HG02885 (cell line): ENCODE results near the gene PRTFDC1.

Experiments
- ATAC-seq: cut with Tn5 transposase; IDR thresholded peaks from one replicate; pipeline ENCODE4 v1.9.1; 2021; ENCODE audit warnings: mild to moderate bottlenecking; ENCODE audit not compliant: unreplicated experiment, poor library complexity

The PRTFDC1 gene

DNA sequence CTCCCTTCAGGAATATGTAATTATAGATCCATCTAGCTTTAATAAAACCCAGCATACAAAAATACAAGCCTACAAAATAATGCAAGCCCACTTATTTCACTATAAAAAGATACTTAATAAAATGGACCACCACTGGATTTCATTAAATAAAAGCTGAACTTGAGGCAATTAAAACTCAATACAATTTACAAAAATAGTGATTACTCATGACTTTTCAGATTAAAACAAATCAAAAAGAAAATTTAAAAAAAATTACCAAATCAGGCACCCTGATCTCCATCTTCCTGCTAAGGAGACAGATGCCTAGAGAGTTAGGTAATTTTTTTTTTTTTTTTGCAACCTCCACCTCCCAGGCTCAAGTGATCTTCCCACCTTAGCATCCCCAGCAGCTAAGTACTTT lies 41.8 kb downstream of the PRTFDC1 start:
- ATAC-seq: no peak

DNA sequence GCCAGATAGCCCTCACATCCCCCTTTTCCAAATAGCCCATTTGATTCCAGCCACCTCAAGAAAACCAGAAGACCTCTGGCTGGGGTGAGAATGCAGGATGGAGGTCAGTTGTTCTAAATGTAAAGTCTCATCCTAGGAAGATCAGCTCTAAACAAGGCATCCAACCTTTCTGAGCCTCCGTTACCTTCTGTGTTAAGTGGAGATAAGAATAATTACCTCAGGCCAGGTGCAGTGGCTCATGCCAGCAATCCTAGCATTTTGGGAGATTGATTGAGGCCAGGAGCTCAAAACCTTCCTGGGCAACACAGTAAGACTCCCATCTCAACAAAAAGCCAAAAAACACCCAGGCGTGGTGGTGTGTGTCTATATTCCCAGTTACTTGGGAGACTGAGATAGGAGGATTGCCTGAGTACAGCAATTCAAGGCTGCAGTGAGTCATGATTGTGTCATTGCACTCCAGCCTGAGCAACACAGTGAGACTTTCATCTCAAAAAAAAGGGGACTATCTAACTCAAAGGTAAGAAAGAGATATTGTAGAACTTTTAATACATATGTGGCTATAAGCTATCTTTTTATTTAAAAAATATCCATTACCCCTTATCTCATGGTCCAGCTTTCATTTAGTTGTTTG lies 43.5 kb downstream of the PRTFDC1 start:
- no peak for ATAC-seq

DNA sequence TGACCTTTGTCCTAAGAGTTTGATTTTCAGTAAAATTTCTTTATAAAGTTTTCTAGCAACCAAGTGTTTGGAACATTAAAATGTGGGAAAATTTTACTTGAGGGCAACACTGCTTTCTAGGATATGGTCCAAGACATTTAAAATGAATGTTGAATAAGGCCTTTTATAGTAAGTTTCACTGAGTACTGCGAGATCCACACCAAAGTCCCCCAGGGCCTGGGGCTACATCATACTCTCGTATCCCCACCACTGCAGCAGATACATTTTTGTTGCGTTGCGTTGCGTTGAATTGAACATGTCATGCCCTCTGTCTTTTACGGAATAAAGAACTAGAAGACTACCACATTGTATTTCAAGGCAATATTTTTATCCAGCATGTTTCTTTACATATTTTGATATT lies 44.5 kb downstream of the PRTFDC1 start:
- ATAC-seq: no peak

DNA sequence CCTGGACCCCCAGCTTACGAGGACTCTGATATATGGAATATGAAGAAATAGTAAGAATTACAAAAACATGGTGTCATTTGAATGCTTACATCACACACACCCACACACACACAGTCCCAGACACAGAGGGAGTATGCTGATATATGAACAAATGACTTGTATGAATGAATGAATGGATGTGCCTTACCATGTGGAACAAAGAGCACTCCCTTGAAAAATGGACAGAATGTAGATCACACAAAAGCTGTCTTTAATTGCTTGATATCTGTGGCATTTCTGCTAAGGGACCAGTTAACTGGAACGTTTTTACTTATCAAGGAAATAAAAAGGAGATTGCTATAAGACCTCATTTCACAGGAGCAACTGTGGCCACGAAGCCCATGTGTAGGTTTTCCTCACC lies 46.0 kb downstream of the PRTFDC1 start:
- no peak for ATAC-seq

DNA sequence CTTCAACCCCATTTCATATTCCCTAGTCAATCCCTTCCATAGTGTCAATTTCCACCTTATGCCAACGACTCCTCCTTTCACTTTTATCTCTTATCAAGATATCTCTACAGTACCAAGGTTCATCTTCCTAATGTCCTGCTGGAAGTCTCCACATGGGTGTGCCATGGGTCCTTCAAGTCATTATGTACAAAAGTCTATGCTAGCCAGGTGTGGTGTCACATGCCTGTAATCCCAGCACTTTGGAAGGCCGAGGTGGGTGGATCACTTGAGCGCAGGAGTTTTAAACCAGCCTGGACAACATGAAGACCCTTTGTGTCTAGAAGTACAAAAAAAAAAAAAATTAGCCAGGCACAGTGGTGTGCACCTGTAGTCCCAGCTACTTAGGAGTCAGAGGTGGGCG lies 47.6 kb downstream of the PRTFDC1 start:
- no peak for ATAC-seq

DNA sequence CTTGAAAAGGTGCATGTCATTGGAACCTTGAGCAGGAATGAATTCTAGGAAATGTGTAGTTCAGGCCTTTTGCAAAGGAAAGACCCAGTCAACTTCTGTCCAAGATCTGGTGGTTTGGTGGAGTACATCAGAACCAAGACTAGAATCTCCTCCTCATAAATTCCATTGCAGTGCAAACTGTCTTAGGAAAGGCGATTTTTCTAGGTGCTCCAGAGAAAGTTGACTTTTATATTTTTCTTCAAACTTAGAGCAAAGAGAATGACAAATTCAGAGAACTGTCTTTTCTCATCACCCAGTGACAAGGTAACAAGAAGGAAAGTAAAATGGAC lies 50.0 kb downstream of the PRTFDC1 start:
- no peak for ATAC-seq

DNA sequence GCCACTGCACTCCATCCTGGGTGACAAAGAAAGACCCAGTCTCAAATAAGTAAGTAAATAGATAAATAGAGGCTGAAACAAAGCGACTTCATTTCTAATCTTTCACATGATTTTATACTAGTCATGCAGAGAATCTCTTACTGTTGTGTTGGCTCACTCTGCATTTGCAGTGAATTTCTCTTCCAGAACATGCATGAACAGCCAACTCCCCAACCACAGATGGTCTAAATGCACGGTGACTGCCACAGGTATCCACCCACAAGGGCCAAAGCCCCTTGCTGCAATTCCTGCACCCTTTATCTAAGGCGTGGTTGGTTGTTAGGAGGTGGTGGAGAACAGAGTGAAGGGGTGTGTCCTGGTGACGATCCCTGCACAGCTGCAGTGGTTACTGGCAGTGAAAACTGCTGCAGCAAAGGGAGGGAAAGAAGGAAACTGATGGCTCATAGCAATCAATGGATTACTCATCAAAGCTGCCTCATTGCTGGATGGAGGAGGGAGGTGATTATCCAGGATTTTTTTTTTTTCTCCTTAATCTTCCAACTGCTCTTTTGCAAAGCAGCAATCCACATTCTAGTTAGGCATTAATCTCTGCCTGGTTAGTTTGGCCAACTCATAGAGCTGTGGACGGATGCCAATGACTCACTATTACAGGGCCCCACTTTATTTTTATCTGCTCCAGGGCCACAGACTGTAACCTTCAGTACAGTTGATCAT lies 50.6 kb downstream of the PRTFDC1 start:
- peak; percentile 27 for ATAC-seq

DNA sequence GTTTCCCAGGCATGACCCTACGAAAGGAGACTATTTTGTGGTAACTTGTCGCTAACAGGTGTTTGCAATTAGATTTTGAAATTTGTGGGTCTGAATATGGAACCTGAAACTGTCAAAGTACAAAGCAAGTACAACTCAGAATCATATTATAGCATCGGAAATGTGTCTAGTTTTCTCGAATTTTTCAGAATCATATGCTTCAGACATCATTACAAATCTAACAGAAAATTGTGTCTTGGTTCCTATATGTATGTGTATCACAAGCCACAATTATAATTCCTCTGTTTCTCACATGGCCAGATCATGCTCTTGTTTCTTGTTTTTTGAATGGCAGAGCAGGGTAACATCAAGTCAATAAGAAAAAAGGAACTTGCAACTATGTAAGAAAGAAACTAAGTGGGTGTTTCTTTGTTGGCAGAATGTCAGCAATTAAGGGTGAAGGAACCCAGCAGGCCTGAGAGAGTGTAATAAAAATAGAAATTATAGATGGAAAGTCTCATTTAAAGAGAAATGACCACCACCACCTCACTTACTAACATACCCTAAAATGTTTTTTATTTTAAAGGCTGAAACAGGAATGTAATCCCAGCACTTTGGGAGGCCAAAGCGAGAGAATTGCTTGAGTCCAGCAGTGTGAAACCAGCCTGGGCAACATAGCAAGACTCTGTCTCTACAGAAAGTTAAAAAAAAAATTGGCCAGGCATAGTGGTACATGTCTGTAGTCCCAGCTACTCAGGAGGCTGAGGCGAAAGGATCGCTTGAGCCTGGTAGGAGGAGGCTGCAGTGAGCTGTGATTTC lies 51.3 kb downstream of the PRTFDC1 start:
- ATAC-seq: peak; percentile 85

DNA sequence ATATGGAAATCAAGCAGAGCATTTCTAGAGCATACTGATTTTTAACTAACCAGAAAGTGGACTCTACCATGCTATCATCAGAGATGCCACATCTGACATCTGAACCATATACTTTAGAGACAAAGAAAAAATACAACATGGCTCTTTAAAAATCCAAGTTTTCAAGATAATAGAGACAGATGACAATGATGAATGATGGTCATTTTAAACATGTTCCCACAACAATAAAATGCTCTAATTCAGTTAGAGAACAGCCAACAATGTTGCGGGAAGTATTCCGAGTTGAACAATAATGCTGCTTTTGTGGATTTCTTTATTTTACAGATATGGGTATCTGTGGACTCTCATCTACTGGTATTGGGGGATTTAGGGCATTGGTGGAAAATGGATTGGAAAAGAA lies 52.8 kb downstream of the PRTFDC1 start:
- ATAC-seq: no peak

DNA sequence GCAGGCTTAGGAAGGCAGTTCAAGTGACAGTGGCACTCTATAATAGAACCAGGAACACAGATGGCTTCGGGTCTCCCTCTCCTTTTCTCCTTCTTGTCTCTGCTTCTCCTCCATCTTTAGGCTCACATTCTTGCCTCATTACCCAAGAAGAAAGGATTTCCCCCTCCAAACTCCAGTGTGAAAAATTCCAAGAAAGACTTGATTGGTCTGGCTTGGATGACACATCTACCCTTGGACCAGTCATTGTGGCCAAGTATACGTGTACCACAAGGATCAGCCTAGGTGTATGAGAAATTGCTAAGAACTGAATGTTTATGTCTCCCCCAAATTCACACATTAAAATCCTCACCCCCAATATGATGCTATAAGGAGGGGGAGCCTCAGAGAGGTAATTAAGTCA lies 53.9 kb downstream of the PRTFDC1 start:
- no peak for ATAC-seq

DNA sequence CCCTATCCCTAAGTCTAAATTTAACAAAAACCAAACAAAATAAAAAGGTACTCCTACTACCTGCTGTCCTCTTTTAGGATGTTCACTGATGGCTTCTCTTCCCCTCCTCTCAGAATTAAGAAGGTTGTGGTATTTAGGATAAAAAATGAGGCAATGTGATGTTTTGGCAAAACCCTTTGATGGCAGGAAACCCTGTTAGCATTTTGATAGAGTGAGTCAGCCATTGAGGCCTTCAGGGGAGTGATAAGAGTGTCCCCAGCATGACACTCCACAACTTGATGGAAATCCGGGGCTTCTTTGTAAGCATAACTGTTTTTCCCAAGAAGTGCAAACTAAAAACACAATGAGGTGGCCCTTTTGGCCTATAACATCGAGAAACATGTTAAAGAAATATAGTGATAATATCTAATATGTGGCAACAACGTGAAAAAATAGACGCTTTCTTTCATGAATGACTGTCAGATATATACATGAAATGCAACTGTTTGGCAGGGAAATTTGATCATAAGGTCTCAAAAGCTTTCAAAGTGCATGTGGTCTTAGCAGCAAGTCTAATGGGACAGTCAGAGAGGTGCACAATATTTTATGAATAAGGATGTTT lies 55.0 kb downstream of the PRTFDC1 start:
- ATAC-seq: no peak

DNA sequence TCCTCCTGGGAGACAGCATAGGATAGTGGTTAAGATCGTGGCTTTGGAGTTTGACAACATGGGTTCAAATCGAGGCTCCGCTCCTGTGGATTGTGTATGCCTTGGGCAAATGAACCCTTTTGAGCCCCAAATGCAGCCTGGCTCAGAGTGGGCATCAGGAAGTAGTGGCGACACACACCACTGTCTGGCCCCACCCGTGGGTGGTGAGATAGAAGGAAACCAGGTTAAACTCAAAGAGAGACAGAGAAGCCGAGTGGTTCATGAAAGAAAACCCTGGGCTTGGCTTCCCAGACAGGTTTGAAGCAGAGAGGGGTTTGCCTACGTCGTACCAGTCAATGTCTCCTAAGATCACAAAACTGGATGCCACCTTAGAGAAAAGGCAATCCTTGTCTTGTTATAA lies 57.7 kb downstream of the PRTFDC1 start:
- no peak for ATAC-seq

DNA sequence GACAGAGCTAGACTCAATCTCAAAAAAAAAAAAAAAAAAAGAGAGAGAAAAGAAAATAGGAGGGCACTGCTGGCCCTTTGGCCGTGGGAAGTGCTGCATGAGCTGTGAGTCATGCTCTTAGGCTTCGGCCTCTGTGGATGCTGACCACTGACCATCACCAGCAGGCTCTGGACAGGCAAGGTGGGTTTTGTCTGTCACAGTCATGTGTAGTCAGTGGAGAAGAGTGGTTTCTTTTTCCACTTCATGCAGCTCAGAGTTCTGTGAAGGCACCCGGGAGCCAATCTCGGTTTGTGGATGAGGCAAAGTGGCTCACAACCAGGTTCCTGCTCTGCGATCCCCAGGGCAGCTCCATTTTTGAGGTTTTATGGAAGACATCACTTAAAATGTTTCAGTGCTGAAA lies 58.1 kb downstream of the PRTFDC1 start:
- no peak for ATAC-seq

DNA sequence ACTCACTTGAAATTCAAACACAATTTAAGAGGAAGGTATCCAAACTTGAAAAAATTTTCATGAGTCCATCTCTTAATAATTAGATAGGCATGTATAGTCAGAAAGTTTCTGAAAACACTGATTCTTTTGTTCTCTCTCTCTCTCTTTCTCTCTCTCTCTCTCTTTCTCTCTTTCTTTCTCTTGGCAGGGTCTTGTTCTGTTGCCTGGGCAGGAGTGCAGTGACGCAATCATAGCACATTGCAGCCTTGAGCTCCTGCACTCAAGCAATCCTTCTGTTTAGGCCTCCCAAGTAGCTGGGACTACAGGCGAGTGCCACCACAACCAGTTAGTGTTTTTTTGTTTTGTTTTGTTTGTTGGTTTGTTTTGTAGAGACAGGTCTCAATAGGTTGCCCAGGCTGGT lies 59.3 kb downstream of the PRTFDC1 start:
- no peak for ATAC-seq

DNA sequence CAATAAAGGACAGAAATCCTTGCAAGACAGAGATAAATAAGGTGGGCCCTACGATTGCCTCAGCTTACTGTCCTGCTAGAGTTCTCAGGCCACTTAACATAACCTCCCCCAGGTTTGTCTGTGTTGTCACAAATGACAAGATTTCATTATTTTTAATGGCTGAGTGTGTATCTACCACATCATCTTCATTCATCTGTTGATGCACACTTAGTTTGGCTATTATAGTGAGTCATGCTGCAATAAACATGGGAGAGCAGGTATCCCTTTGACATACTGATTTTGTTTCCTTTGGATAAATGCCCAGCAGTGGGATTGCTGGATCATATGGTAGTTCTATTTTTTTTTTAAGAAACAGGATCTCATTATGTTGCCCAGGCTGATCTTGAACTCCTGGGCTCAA lies 60.6 kb downstream of the PRTFDC1 start:
- no peak for ATAC-seq

DNA sequence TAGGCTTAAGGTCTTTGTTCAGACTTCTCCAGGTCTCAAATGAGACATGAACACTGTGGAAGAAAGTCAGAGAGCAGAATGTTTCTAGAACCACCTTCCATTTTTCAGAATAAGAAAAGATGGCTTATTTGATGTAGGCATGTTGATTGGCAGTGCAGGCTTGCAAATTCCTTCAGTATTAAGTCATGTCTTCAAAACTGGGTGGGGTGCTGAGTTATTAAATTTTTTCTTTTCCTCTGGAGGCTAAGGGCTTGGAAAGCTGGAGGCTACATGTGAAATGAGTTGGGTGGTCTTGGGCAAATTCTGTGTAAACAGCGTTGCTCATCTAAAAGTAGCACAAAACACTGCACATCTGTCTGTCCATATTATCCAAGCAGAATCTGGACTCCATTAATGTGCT lies 62.8 kb downstream of the PRTFDC1 start:
- ATAC-seq: no peak

DNA sequence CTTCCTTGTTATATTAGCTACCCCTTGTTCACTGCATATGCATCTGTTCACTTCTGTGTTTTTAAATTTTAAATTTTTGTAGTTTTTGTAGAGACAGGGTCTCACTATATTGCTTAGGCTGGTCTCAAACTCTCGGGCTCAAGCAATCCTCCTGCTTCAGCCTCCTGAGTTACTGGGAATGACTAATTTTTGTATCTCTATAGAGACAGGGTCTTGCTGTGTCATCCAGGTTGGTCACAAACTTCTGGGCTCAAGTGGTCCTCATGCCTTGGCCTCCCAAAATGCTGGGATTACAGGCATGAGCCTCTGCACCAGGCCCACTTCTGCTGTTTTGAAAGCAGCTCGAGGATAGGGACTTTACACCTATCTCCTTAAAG lies 64.6 kb downstream of the PRTFDC1 start:
- peak; percentile 23 for ATAC-seq

DNA sequence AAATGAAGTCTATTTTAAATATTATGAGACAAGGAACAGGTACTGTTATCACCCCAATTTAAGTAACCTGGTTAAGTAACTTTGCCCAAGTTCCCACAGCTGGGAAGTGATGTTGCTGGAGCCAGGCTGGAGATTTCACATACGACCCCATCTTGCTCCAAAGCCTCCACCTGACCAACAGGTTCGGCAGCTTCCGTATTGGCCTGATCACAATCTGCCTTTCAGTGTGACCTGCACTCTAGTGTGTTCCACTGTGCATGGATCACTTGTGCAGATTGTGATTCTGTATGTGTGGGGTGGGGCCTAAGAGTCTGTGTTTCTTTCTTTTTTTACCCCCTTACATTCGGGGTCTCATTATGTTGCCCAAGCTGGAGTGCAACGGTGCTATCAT lies 66.1 kb downstream of the PRTFDC1 start:
- no peak for ATAC-seq

DNA sequence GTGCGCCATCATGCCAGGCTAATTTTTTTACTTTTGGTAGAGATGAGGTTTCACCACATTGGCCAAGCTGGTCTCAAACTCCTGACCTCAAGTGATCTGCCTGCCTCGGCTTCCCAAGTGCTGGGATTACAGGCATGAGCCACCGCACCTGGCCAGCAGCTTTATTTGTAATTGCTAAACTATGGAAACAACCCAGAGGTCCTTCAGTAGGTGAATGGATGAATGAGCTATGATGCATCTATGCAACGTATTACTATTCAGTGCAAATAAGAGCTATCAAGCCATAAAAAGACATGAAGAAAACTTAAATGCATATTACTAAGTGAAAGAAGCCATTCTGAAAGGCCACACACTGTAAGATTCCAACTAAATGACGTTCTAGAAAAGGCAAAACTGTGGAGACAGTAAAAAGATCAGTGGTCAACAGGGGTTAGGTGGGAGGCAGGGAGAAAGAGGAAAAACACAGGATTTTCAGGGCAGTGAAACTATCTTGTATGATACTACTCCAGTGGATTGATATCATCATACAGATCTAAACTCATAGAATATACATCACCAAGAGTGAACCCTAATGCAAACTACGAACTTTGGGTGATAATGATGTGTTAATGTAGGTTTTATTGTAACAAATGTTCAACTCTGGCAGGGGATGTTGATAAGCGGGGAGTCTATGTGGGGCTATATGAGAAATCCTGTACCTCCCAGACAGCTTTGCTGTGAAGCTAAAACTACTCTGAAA lies 66.7 kb downstream of the PRTFDC1 start:
- no peak for ATAC-seq

DNA sequence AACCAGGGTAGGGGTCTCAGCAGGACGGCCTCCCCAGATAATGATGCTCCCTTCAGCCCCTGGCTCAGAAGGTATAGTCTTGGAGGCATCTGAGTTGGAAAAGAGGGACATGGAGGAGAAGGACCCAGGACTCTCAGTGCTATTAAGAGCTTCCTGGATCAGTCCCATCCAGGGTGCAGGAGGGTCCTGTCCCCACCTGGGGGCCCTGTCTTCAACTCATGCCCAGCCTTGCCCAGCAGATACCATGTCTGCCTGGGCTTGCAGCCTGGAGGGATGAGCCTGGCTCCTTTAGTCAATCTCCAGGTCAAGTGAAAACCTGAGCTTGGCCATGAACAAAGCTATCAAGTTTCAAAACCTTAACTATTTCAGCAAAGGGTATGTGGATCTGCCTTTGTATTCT lies 67.6 kb downstream of the PRTFDC1 start:
- no peak for ATAC-seq

DNA sequence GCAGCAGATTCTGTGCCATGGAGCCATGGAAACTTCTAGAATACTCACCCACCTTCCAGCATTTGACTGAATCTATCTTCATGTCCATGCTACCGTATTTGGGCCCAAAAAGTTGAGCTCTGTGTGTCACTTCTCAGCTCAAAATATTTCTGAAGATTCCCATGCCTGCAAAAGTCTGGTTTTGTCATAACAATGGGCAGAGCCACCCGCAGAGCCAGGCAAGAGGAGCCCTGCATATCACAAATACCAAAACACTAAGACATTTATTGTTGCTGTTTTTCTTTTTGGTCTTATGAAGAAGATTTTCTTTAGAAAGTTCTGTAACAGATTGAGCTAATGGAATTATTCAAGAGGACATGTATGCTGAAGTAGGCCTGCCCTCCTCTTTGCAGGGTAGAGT lies 68.1 kb downstream of the PRTFDC1 start:
- no peak for ATAC-seq
